ENCODE data around the gene RTP3. TPM values are rescaled to one million over a fixed set of nuclear protein-coding genes. Genes with fewer than 3 reads are reported as not detected.
"Not testable (repeated sequence)": the region's sequence is repeated elsewhere in the genome, so short reads cannot be mapped to it uniquely, and the experiment has no call there.

RTP3 gene
- total RNA-seq, 4 donors from 2014 or later: not detected

DNA sequence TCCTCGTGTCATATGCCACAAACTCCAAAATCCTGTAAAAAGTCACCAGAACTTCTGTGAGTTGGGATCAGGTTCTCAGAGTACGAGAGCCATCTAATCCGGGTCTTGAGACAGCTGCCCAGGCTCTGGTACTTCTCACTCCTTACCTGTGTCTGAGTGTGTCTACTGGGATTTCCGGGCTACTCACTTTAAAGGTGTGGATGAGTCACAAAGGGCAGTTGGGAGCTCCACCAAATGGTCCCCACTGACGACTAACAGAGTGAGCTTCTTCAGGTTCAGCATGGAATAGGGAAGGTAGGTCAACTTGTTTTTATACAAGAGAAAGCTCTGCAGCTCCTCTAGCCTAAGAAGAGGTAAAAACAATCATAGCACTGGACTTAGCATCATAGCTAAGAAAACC is 29.5 kb downstream of the RTP3 start:
- 50 to 71% methylated on average over 1 of the region's 5 CpGs for WGBS, 2 donors (ENCODE audit: low coverage in 1 of 2)
- no peak for ATAC-seq
- Histone ChIP-seq H3K4me3 (no peak overlapping the region), H3K4me1 (no peaks in the 10 kb centered on the region), H3K9me3 (no peaks in the 10 kb centered on the region), H3K36me3 (no peaks in the 10 kb centered on the region), H3K27ac (no peak overlapping the region), H3K27me3 (peaks cover 11% of the 10 kb centered on the region)
- no peak for TF ChIP-seq POLR2A (IDR thresholded peaks at IDR 0.05)

DNA sequence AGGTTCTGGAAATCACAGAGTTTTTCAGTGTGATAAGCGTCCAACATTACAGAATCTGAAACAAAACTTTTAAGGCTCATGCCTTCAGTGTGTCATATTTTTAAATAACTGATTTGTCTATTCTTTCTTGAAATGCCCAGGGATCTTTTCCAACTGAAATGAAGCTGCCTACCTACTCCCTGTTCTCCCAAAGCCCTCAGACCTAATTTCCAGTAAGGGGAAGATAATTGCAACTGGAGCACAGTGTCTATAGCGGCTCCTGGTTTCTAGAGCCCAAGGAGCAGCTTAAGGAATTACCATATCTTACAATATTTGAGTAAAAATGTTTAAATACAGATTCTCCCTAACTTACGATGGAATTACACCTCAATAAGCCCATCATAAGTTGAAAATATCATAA is 35.3 kb downstream of the RTP3 start:
- WGBS, 2 donors (ENCODE audit: low coverage in 1 of 2): 79 to 90% methylated on average over 3 of the region's 3 CpGs
- no peak overlapping the region for H3K4me3 ChIP-seq
- no peak for ATAC-seq
- no peaks in the 10 kb centered on the region for H3K4me1 ChIP-seq
- no peaks in the 10 kb centered on the region for H3K9me3 ChIP-seq
- no peak for TF ChIP-seq EP300 (IDR thresholded peaks at IDR 0.05)
- no peak for TF ChIP-seq POLR2A (IDR thresholded peaks at IDR 0.05)
- TF ChIP-seq, protein P1, sequence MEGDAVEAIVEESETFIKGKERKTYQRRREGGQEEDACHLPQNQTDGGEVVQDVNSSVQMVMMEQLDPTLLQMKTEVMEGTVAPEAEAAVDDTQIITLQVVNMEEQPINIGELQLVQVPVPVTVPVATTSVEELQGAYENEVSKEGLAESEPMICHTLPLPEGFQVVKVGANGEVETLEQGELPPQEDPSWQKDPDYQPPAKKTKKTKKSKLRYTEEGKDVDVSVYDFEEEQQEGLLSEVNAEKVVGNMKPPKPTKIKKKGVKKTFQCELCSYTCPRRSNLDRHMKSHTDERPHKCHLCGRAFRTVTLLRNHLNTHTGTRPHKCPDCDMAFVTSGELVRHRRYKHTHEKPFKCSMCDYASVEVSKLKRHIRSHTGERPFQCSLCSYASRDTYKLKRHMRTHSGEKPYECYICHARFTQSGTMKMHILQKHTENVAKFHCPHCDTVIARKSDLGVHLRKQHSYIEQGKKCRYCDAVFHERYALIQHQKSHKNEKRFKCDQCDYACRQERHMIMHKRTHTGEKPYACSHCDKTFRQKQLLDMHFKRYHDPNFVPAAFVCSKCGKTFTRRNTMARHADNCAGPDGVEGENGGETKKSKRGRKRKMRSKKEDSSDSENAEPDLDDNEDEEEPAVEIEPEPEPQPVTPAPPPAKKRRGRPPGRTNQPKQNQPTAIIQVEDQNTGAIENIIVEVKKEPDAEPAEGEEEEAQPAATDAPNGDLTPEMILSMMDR (IDR thresholded peaks at IDR 0.05): no peak
- no peak for TF ChIP-seq POLR2AphosphoS5 (IDR thresholded peaks at IDR 0.05)
- H3K27ac ChIP-seq: no peak overlapping the region
- peaks cover 7% of the 10 kb centered on the region for H3K27me3 ChIP-seq
- H3K36me3 ChIP-seq: no peaks in the 10 kb centered on the region

DNA sequence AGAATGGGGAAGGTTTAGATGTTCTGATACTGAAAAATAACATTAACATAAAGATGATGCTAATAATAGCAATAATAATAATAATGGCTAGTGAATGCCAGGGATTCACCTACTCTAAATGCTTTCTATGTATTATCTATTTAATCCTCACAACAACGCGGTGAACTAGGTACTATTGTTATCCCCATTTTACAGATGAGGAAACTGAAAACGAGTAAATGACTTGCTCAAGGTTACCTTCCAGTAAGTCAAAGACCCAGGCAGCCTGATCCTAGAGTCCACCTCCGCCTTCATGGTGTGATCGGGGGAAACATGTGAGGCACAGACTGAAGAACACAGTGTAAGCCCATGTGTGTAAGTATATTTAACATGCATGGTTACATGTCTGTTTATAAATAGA is 38.0 kb downstream of the RTP3 start:
- Histone ChIP-seq H3K27ac (no peak overlapping the region), H3K36me3 (no peaks in the 10 kb centered on the region), H3K27me3 (peaks cover 16% of the 10 kb centered on the region), H3K9me3 (no peaks in the 10 kb centered on the region), H3K4me3 (no peak overlapping the region), H3K4me1 (no peaks in the 10 kb centered on the region)
- TF ChIP-seq, protein P1 (IDR thresholded peaks at IDR 0.05): no peak
- TF ChIP-seq POLR2AphosphoS5 (IDR thresholded peaks at IDR 0.05) (no peak), POLR2A (IDR thresholded peaks at IDR 0.05) (no peak)
- no peak for ATAC-seq
- 94% methylated on average over 5 of the region's 5 CpGs for WGBS, 2 donors (ENCODE audit: low coverage in 1 of 2)

DNA sequence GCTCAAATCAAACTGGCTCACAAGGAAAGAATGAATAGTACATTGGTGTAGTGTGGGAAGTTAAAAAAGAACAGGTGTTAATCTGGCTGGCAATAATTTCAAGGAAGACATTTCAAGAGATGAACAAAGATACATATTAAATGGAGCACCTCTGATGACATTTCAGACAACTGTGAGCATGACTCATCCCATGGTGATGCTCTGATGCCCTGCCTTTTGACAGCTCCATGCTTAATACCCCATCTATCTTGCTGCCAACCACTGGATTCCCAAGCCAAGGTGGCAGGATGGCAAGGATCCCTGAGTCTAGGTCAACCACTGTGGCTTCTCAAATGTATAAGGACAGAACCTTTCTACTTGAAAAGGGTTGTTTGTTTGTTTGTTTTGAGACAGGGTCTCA is 39.0 kb downstream of the RTP3 start:
- Histone ChIP-seq H3K27ac (no peak overlapping the region), H3K4me3 (no peak overlapping the region), H3K27me3 (peaks cover 16% of the 10 kb centered on the region), H3K9me3 (no peaks in the 10 kb centered on the region), H3K36me3 (no peaks in the 10 kb centered on the region), H3K4me1 (no peaks in the 10 kb centered on the region)
- ATAC-seq: no peak
- TF ChIP-seq POLR2AphosphoS5 (IDR thresholded peaks at IDR 0.05) (no peak), POLR2A (IDR thresholded peaks at IDR 0.05) (no peak), EP300 (IDR thresholded peaks at IDR 0.05) (no peak)
- TF ChIP-seq, protein P1 (IDR thresholded peaks at IDR 0.05): no peak

DNA sequence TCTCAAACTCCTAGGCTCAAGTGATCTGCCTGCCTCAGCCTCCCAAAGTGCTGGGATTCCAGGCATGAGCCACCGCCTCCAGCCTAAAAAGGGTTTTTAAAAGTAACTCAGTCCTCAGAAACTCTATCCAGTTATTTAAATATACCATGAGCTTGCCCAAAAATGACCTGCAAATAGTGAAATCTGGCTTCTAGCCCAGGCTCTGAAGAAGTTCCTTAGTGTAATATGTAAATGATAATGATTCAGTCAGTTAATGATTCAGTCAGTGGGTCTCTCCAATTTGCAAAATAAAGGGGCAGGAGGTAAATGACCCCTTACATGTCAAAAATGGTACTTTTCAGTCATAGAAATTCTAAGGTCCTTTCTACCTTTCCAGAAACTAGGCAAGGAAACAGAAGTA is 39.5 kb downstream of the RTP3 start:
- Histone ChIP-seq H3K27ac (no peak overlapping the region), H3K9me3 (no peaks in the 10 kb centered on the region), H3K36me3 (no peaks in the 10 kb centered on the region), H3K4me1 (no peaks in the 10 kb centered on the region), H3K4me3 (no peak overlapping the region), H3K27me3 (peaks cover 16% of the 10 kb centered on the region)
- TF ChIP-seq POLR2A (IDR thresholded peaks at IDR 0.05) (no peak), EP300 (IDR thresholded peaks at IDR 0.05) (no peak)
- no peak for ATAC-seq
- WGBS, 2 donors (ENCODE audit: low coverage in 1 of 2): no CpG with 5 or more reads among the region's 1 CpG

DNA sequence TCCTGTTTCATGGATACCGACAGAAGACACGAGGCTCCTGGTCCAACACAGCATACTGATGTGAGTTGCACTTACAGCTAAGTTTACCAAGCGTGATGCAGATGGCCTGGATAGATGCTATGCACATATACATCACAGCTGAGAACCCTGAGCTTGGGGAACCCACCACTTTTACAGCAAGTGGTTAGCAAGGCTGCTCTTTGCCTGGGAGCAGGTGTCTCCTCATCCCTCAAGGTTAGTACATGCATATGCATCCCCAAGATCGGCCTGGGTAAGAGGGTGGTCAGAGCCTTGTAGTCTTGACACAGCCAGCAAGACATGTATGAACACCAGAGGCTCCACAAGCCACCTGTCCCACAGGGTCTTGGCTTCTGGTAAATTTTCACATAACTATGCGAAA is 40.0 kb downstream of the RTP3 start:
- Histone ChIP-seq H3K9me3 (no peaks in the 10 kb centered on the region), H3K27me3 (peaks cover 16% of the 10 kb centered on the region), H3K36me3 (no peaks in the 10 kb centered on the region), H3K4me1 (no peaks in the 10 kb centered on the region), H3K4me3 (no peak overlapping the region), H3K27ac (no peak overlapping the region)
- TF ChIP-seq POLR2AphosphoS5 (IDR thresholded peaks at IDR 0.05) (no peak), POLR2A (IDR thresholded peaks at IDR 0.05) (no peak), EP300 (IDR thresholded peaks at IDR 0.05) (no peak)
- TF ChIP-seq, protein P1 (IDR thresholded peaks at IDR 0.05): no peak
- no peak for ATAC-seq
- 83 to 100% methylated on average over 1 to 2 of the region's 5 CpGs for WGBS, 2 donors (ENCODE audit: low coverage in 1 of 2)

DNA sequence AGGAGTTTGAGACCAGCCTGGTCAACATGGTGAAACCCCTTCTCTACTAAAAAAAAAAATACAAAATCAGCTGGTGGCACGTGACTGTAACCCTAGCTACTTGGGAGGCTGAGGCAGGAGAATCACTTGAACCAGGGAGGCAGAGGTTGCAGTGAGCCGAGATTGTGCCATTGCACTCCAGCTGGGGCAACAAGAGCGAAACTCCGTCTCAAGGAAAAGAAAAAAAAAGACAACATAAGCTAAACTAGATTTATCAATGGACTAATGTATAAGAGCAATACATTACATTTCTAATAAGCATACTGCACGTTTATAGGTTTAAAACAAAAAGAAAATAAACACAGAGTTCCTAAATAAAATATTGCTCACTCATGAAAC is 40.6 kb downstream of the RTP3 start:
- not testable (repeated sequence) for H3K9me3 ChIP-seq, H3K36me3 ChIP-seq, H3K4me1 ChIP-seq, ATAC-seq, H3K4me3 ChIP-seq, H3K27ac ChIP-seq
- peaks cover 16% of the 10 kb centered on the region for H3K27me3 ChIP-seq
- 44 to 62% methylated on average over 5 of the region's 5 CpGs for WGBS, 2 donors (ENCODE audit: low coverage in 1 of 2)

All from gastroesophageal sphincter (tissue), 4 donors.